ENCODE results near the gene FBXL4.

FBXL4 gene

DNA sequence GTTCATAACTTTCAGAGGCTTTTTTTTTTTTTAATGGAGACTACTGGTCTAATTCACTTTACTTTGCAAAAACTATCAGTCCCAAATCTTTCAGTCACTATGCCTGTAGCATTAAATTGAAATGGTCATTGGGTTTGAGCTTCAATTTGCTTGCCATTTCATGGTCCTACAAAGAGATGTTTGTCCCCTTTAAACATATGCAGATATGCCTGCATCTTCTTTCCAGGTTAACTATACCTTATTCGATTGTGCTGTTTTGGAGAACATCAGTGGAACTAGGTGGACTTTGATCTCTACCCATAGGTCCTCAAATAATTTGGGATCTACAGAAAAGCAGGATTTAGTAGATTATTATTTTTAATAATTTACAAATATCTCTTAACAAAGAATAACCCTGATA, 108.8 kb downstream of the FBXL4 start:
- no peak for DNase-seq (ENCODE audit: low read depth, low spot score)

DNA sequence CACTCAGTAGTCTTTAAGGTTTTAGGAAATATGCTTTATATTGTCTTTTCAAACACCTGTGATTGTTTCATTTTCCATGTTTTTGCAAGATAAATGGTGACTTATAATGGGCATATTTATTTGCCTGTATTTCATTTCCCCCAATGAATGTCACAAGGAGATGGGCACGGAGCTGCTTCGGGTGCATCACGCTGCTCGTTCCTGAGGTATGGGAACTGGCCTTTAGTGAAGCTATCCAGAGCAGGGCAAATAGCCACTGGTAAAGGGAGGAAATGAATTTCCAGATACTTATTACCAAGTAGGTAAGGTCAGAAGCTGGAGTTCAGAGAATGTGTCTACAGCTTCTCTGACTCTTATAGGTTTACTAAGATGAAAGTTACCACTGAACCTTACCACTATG, 109.7 kb downstream of the FBXL4 start:
- no peak for DNase-seq (ENCODE audit: low read depth, low spot score)

DNA sequence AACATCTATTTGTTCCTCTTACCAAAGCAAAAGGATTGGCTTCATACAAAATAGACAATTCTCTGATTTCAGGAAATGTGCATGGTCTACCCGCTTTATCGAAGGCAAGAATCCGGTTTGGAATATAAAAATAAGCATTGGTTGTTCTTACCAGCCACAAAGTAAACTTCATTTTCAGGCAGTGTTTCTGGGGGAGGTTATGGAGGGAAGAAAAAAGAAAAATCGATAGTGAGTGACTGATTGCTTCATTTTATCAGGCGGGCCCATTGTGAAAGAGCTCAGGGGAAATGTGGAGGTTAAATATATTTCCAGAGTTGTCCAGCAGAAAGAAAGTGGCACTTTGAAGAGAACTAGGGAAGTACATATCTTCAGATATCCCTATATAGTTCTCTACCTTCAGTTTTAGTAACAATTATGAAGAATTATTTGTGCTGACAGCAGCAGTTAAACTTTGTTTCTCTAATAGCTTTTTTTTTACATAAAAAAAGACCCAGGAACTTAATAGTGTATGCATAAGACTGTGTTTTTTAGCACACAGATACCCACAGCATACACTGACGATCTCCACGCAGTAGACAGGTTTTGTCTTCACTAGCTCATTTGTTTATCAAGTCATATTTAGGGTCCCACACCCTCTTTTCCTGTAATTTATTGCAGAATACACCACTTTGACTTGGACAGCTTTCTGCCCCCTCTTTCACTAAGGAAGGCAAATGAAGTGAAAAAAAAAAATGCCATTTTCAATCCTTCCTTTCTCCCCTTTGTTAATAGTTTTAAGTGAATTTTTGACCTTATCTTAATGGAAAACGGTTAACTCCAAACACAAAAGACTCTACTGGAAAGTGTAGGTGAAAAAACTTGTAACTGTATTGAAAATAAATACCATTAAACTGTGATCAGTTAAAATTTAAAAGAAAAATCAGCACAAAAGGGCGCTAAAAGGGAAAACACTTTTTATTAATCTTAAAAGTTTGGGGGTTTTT, 110.5 kb downstream of the FBXL4 start:
- no peak for DNase-seq (ENCODE audit: low read depth, low spot score)

DNA sequence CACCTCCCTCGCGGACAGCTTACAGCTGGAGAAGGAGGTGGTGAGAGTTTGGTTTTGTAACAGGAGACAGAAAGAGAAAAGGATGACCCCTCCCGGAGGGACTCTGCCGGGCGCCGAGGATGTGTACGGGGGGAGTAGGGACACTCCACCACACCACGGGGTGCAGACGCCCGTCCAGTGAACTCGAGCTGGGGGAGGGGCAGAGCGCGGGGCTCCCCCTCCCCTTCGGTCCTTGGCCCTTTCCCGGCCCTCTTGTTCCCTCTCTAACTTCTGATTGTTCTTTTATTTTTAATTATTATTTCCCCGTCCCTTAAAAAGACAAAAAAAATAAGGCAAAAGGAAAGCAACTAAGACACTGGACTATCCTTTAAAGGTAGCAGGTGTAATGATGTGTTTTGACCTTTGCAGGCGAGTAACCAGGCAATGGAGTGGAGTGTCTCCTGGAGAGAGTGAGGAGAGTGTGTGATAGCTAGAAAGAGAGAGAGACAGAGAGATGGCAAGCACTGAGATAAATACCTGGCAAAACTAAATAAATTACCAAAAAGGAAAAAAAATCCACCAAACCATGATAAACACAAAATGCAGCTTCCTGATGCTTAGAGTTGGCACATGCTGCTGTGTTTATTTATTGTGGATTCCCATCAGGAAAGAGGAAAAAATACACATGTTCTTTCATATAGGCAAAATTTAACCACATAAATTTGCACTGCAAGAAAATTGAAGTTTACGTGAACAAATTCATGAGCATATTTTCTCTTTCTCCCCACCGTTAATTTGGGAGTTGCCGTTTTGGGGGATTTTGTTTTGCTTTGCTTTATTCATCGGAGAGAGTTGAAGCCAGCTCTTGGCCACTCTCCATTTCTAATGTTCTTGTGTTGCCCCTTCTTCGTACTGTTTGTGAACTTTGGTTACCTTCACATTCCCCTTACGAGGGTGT, 111.5 kb downstream of the FBXL4 start:
- no peak for DNase-seq (ENCODE audit: low read depth, low spot score)

GRCh38 chr6:98835149-98836024, 112.4 kb downstream of the FBXL4 start:
- DNase-seq (ENCODE audit: low read depth, low spot score), result no peak

- no peak for DNase-seq (ENCODE audit: low read depth, low spot score)
Measured at GRCh38 chr6:98834060-98835031, 113.4 kb downstream of the FBXL4 start, which contains the start of gene POU3F2. POU3F2 (plus strand) TSS chr6:98834574; CDS start chr6:98834874, 300 bp downstream.

- DNase-seq (ENCODE audit: low read depth, low spot score), result no peak
Measured at GRCh38 chr6:98833307-98834059, 114.3 kb downstream of the FBXL4 start.

DNA sequence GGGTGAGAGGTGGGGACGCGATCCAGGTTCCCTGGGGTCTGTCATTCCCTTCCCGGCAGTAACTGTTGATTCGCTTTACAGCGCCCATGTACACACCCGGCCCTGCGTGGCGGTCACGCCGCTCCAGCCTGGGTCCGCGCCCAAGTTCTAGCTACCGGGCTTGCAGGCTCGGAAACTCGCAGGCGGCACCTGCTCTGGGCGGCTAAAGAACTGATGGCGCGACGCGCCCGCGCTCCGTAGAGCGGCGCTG, 114.8 kb downstream of the FBXL4 start:
- DNase-seq (ENCODE audit: low read depth, low spot score), result no peak

GRCh38 chr6:98832284-98833056, 115.3 kb downstream of the FBXL4 start:
- DNase-seq (ENCODE audit: low read depth, low spot score), result no peak

GRCh38 chr6:98831959-98832283, 115.8 kb downstream of the FBXL4 start:
- no peak for DNase-seq (ENCODE audit: low read depth, low spot score)

DNA sequence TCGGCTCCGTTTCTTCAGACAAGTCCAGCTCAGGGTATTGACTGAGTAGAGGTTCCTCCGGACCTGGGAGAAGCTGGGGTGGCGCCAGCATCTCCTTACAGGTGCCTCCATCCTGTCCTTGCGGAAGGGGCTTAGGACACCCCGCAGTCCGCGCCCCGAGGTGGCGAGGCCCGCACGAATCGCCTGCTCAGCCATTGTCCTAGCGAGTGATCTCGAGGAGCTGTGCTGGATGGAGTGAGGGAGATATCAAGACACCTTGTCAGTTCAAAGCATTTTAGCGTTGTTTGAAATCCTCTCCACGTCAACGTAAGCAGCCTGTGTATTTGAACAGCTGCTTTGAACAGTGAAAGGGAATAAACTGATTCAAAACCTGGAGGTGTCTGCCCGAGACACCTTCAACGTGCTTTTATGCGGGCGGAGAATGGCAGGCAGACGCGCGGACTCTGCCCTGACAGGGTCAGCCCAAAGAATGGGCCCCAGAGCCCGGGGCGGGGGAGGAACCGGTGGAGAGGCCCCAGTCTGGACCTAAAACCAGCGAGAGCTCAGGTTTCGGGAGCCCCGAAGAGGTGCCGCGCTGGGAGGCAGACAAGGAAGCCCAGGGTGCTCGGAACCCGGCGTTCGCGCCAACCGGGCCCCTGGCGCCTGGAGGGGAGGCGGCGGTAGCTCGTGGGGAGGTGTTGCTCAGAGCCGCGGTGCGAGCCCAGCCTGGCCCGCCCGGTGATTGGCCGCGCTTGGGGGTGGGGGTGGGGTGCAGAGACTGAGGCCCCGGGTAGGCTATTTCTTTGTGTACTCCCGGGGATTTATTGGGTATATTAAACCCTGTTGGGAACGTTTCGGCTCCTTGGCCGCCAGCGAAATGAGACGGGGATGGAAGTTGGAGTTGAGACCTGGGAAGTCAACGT, 116.4 kb downstream of the FBXL4 start:
- DNase-seq (ENCODE audit: low read depth, low spot score), result no peak

- no peak for DNase-seq (ENCODE audit: low read depth, low spot score)
Measured at GRCh38 chr6:98830146-98830545, 117.6 kb downstream of the FBXL4 start.

GRCh38 chr6:98828941-98829411, 118.8 kb downstream of the FBXL4 start:
- DNase-seq (ENCODE audit: low read depth, low spot score), result no peak

GRCh38 chr6:98828211-98828788, 119.4 kb downstream of the FBXL4 start:
- DNase-seq (ENCODE audit: low read depth, low spot score), result no peak

DNA sequence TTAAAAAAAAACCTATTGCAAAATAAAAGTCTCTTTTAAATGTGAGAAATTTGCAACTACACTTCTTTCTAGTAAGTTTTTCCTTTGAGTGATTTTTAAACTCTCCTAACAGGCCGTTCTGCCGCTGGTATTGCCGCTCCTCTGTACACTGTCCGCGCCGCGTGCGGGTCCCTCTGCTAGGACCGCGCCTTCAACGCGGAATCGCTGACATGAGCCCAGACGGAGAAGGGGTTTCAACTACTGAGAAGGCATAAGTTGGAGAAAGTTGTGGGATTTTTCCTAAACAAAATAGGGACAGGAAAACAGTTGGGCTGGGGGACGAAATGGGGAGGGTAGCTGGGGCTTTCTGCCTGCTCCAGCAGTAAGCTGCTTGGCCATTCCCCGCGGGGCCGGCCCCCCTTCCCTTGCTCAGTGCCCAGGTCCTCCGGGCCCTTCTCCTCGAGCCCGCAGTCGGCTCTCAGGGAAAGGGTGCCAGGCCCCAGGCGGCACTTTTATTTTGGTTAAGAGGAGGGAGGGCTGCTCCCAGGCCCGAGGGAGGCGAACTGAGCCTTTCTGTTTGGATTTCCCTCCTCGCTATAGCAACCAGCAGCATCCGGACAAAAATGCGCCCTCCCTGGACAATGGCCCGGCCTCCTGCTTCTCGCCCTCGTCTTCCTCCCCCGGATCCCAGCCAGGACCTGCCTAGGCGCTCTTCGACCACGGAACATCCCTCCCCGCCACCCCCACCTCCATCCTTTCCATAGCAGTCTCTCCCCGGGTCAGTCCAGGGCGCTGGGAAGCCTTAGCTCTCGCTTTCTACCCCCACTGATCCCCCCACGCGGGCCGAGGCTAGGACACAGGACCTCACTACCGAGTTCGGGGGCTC, 120.2 kb downstream of the FBXL4 start:
- no peak for DNase-seq (ENCODE audit: low read depth, low spot score)

DNA sequence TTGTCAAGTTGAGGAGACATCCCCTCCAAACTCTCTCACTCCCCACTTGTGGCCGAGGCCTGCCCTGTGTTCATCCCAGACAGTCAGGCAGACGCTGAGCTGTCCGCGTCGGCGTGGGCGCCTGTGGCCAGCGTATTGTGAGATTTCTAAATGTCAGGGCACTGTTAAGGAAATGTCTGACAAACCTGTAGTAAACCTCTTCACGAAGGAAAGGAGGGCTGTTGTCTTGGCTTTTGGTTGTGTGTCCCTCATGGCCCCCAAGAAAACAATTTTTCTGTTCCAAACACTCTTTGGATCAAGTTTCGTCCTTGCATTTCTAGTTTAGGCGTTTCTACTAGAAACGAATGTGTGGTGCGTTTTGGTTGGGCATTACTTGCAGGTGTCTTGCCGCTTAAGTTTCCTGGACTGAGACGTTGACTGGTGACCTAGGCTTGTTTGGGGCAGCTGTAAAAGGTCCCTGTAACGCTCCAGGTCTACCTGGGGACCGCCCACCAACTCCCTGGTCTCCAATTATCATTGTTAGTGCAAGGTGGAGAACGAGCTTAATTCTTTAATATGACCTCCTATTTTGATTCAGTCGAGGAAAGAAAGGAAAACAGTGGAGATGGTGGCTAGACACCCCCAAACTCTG, 122.0 kb downstream of the FBXL4 start:
- DNase-seq (ENCODE audit: low read depth, low spot score), result no peak
